Measurements from ENCODE around the gene DSC2. TPM values are rescaled to one million over a fixed set of nuclear protein-coding genes. Genes with fewer than 3 reads are reported as not detected.
"Not testable (repeated sequence)": the region's sequence is repeated elsewhere in the genome, so short reads cannot be mapped to it uniquely, and the experiment has no call there.

DSC2 gene
- total RNA-seq, 1 donor from 2014 or later = 2.0 TPM

- no peaks in the 10 kb centered on the region for H3K9me3 Mint-ChIP-seq (ENCODE audit: low read depth)
- peaks cover 4% of the 10 kb centered on the region for H3K4me1 Mint-ChIP-seq (ENCODE audit: low read depth)
- H3K27ac Mint-ChIP-seq (ENCODE audit: unreplicated experiment) = no peak overlapping the region
- no peak for TF ChIP-seq CTCF (IDR thresholded peaks at IDR 0.05)
- DNase-seq (ENCODE audit: low spot score) = no peak
- H3K27me3 Mint-ChIP-seq (ENCODE audit: low read depth) = peaks cover 15% of the 10 kb centered on the region
- no peaks in the 10 kb centered on the region for H3K36me3 Mint-ChIP-seq (ENCODE audit: low read depth)
- no peak overlapping the region for H3K4me3 Mint-ChIP-seq (ENCODE audit: unreplicated experiment)
Observed at GRCh38 chr18:31034541-31034940, 67.7 kb downstream of the DSC2 start.

- Mint-ChIP-seq H3K4me1 (ENCODE audit: low read depth) (no peaks in the 10 kb centered on the region), H3K9me3 (ENCODE audit: low read depth) (no peaks in the 10 kb centered on the region), H3K27me3 (ENCODE audit: low read depth) (peaks cover 24% of the 10 kb centered on the region), H3K4me3 (ENCODE audit: unreplicated experiment) (no peak overlapping the region), H3K36me3 (ENCODE audit: low read depth) (no peaks in the 10 kb centered on the region), H3K27ac (ENCODE audit: unreplicated experiment) (no peak overlapping the region)
- TF ChIP-seq CTCF (IDR thresholded peaks at IDR 0.05) = no peak
- no peak for DNase-seq (ENCODE audit: low spot score)
Observed at GRCh38 chr18:31030574-31031278, 71.5 kb downstream of the DSC2 start.

GRCh38 chr18:31015715-31016434 lies 86.3 kb downstream of the DSC2 start:
- H3K4me1 Mint-ChIP-seq (ENCODE audit: low read depth) = no peaks in the 10 kb centered on the region
- H3K27me3 Mint-ChIP-seq (ENCODE audit: low read depth) = peaks cover 18% of the 10 kb centered on the region
- no peaks in the 10 kb centered on the region for H3K36me3 Mint-ChIP-seq (ENCODE audit: low read depth)
- no peak overlapping the region for H3K27ac Mint-ChIP-seq (ENCODE audit: unreplicated experiment)
- no peak for DNase-seq (ENCODE audit: low spot score)
- no peak for TF ChIP-seq CTCF (IDR thresholded peaks at IDR 0.05)
- H3K9me3 Mint-ChIP-seq (ENCODE audit: low read depth) = peaks cover 2% of the 10 kb centered on the region
- no peak overlapping the region for H3K4me3 Mint-ChIP-seq (ENCODE audit: unreplicated experiment)

GRCh38 chr18:31011455-31011854 lies 90.8 kb downstream of the DSC2 start:
- H3K4me1 Mint-ChIP-seq (ENCODE audit: low read depth); H3K36me3 Mint-ChIP-seq (ENCODE audit: low read depth); H3K9me3 Mint-ChIP-seq (ENCODE audit: low read depth); H3K4me3 Mint-ChIP-seq (ENCODE audit: unreplicated experiment); H3K27ac Mint-ChIP-seq (ENCODE audit: unreplicated experiment); DNase-seq (ENCODE audit: low spot score): not testable (repeated sequence)
- H3K27me3 Mint-ChIP-seq (ENCODE audit: low read depth) = peaks cover 12% of the 10 kb centered on the region

GRCh38 chr18:31010601-31011000 lies 91.6 kb downstream of the DSC2 start:
- DNase-seq (ENCODE audit: low spot score) = no peak
- no peaks in the 10 kb centered on the region for H3K36me3 Mint-ChIP-seq (ENCODE audit: low read depth)
- H3K27me3 Mint-ChIP-seq (ENCODE audit: low read depth) = peaks cover 5% of the 10 kb centered on the region
- H3K9me3 Mint-ChIP-seq (ENCODE audit: low read depth) = no peaks in the 10 kb centered on the region
- H3K27ac Mint-ChIP-seq (ENCODE audit: unreplicated experiment) = no peak overlapping the region
- TF ChIP-seq CTCF (IDR thresholded peaks at IDR 0.05) = no peak
- H3K4me3 Mint-ChIP-seq (ENCODE audit: unreplicated experiment) = no peak overlapping the region
- H3K4me1 Mint-ChIP-seq (ENCODE audit: low read depth) = no peaks in the 10 kb centered on the region

Other genes starting within 250 kb of the DSC2 start
- 1.7 to 4.1 TPM (median 3.2 TPM) in 3 replicates for gene DSC3, start 59.7 kb downstream of the DSC2 start, total RNA-seq
- not detected in 3 replicates for gene DSC1, start 60.4 kb upstream of the DSC2 start, total RNA-seq
- not detected in 3 replicates for gene DSG1, start 215.7 kb upstream of the DSC2 start, total RNA-seq

All from chondrocyte (in vitro differentiated cells).